Renal cortical epithelial cell (primary cell): Measurements from ENCODE around the gene SAPCD1. TPM values are rescaled to one million over a fixed set of nuclear protein-coding genes. Genes with fewer than 3 reads are reported as not detected.
A peak's percentile ranks its signal among the peaks of the same experiment; 100 is the strongest.
"Not testable (repeated sequence)": the region's sequence is repeated elsewhere in the genome, so short reads cannot be mapped to it uniquely, and the experiment has no call there.

Source experiments
- DNase-seq: peaks from one replicate; pipeline ENCODE4 v3.0.0-alpha.2; 2011; ENCODE audit warnings: low read depth
- total RNA-seq: library from RNA; depleted of rRNA; stranded (reverse); fragments of >200 nt; gene quantifications from 2 replicates; pipeline ENCODE4 v1.2.3, GENCODE V29; 2014

The SAPCD1 gene
- total RNA-seq, 1 donor from 2014 or later: 0.50 TPM

- no peak for DNase-seq
Observed at GRCh38 chr6:31799781-31800180, 37.3 kb downstream of the SAPCD1 start.

DNA sequence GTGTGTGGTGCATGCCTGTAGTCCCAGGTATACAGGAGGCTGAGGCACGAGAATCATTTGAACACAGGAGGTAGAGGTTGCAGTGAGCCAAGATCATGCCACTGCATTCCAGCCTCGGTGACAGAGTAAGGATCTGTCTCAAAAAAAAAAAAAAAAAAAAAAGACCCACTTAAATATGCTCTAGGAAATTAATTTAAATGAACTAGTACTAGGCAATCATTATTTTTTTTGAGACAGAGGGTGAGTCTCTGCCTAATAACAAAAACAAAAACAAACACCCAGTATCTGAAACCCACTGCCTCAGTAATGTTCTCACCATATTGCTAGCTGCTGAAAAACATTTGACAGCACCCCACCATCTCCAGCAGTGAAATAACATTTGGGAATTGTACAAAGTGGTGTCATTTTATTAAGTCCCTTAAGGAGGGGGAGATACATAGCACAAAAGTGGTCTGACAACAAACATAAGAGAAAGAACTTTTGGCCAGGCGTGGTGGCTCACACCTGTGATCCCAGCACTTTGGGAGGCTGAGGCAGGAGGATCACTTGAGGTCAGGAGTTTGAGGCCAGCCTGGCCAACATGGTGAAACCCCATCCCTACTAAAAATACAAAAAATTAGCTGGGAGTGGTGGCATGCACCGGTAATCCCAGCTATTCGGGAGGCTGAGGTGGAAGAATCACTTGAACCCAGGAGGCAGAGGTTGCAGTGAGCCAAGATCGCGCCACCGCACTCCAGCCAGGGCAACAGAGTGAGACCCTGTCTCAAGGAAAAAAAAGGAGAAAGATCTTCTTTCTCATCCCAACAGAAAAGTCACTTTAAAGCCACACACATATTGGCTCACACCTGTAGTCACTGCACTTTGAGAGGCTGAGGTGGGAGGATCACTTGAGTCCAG lies 38.8 kb downstream of the SAPCD1 start:
- not testable (repeated sequence) for DNase-seq

- no peak for DNase-seq
Observed at GRCh38 chr6:31805939-31806469, 43.5 kb downstream of the SAPCD1 start.

- peak; percentile 90 for DNase-seq
Observed at GRCh38 chr6:31806470-31807272, 44.2 kb downstream of the SAPCD1 start, which contains the start of gene LSM2. TSS of gene LSM2 (minus strand) at chr6:31806966. CDS start at chr6:31806757, 209 bp downstream.

DNA sequence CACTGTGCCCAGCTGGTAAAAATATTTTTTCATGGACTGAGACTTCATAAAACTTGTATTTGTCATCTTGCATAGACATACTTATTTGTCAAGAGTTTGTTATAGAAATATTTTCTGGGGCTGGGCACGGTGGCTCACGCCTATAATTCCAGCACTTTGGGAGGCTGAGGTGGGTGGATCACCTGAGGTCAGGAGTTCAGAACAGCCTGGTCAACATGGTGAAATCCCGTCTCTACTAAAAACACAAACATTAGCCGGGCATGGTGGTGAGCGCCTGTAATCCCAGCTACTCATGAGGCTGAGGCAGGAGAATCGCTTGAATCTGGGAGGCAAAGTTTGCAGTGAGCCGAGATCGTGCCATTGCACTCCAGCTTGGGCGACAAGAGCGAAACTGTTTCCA lies 46.1 kb downstream of the SAPCD1 start:
- DNase-seq: not testable (repeated sequence)

- no peak for DNase-seq
Observed at GRCh38 chr6:31811645-31812044, 49.2 kb downstream of the SAPCD1 start.

DNA sequence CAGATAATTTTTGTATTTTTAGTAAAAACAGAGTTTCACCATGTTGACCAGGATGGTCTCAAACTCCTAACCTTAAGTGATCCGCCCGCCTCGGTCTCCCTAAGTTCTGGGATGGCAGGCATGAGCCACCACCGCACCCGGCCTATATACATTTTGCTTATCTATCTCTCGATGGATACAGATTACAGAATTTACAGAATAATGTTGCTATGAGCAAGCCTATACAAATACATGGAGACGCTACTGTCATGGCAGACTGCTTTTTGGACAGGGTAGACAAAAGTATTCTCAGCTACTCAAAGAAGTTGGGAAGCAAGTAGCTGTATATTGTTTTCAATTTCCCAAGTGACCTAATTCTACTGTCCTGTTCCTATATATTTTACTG lies 51.0 kb downstream of the SAPCD1 start:
- no peak for DNase-seq

Other genes with a start within 250 kb of the SAPCD1 start
- gene MCCD1, start 233.7 kb upstream of the SAPCD1 start, total RNA-seq: 0.15 TPM in 1 of 2 replicates, not detected in the other
- 234 and 346 TPM in 2 replicates for gene DDX39B, start 220.7 kb upstream of the SAPCD1 start, total RNA-seq
- 1.0 TPM in 1 of 2 replicates, not detected in the other for gene ATP6V1G2, start 216.0 kb upstream of the SAPCD1 start, total RNA-seq
- gene NFKBIL1, start 215.0 kb upstream of the SAPCD1 start, total RNA-seq: 17.6 and 30.0 TPM in 2 replicates
- gene LTA, start 190.4 kb upstream of the SAPCD1 start, total RNA-seq: not detected in 2 replicates
- 2.4 and 7.8 TPM in 2 replicates for gene TNF, start 187.1 kb upstream of the SAPCD1 start, total RNA-seq
- gene LTB, start 180.2 kb upstream of the SAPCD1 start, total RNA-seq: 7.0 and 35.1 TPM in 2 replicates
- not detected in 2 replicates for gene LST1, start 176.4 kb upstream of the SAPCD1 start, total RNA-seq
- gene NCR3, start 169.7 kb upstream of the SAPCD1 start, total RNA-seq: not detected in 2 replicates
- gene AIF1, start 147.4 kb upstream of the SAPCD1 start, total RNA-seq: not detected in 2 replicates
- gene PRRC2A, start 141.9 kb upstream of the SAPCD1 start, total RNA-seq: 13.9 and 90.6 TPM in 2 replicates
- 130 and 241 TPM in 2 replicates for gene BAG6, start 110.0 kb upstream of the SAPCD1 start, total RNA-seq
- 0.69 and 0.80 TPM in 2 replicates for gene APOM, start 106.8 kb upstream of the SAPCD1 start, total RNA-seq
- gene C6orf47, start 101.9 kb upstream of the SAPCD1 start, total RNA-seq: 28.6 and 32.0 TPM in 2 replicates
- gene GPANK1, start 97.7 kb upstream of the SAPCD1 start, total RNA-seq: 9.1 and 16.0 TPM in 2 replicates
- gene CSNK2B, start 96.6 kb upstream of the SAPCD1 start, total RNA-seq: 116 and 121 TPM in 2 replicates
- gene LY6G5B, start 92.7 kb upstream of the SAPCD1 start, total RNA-seq: 2.6 TPM in 1 of 2 replicates, not detected in the other
- 0.40 TPM in 1 of 2 replicates, not detected in the other for gene LY6G5C, start 81.6 kb upstream of the SAPCD1 start, total RNA-seq
- 54.7 and 56.6 TPM in 2 replicates for gene ABHD16A, start 59.3 kb upstream of the SAPCD1 start, total RNA-seq
- not detected in 2 replicates for gene LY6G6F, start 55.8 kb upstream of the SAPCD1 start, total RNA-seq
- not detected in 2 replicates for gene LY6G6D, start 47.3 kb upstream of the SAPCD1 start, total RNA-seq
- gene LY6G6C, start 40.9 kb upstream of the SAPCD1 start, total RNA-seq: not detected in 2 replicates
- gene MPIG6B, start 39.3 kb upstream of the SAPCD1 start, total RNA-seq: not detected in 2 replicates
- 101 and 121 TPM in 2 replicates for gene DDAH2, start 33.4 kb upstream of the SAPCD1 start, total RNA-seq
- gene CLIC1, start 26.1 kb upstream of the SAPCD1 start, total RNA-seq: 345 and 2,008 TPM in 2 replicates
- 4.4 and 6.6 TPM in 2 replicates for gene MSH5, start 22.7 kb upstream of the SAPCD1 start, total RNA-seq
- gene VWA7, start 14.7 kb downstream of the SAPCD1 start, total RNA-seq: 2.6 and 8.5 TPM in 2 replicates
- 67.4 and 103 TPM in 2 replicates for gene VARS1, start 33.1 kb downstream of the SAPCD1 start, total RNA-seq
- 16.6 and 46.9 TPM in 2 replicates for gene LSM2, start 44.3 kb downstream of the SAPCD1 start, total RNA-seq
- 0.87 and 2.0 TPM in 2 replicates for gene HSPA1L, start 52.6 kb downstream of the SAPCD1 start, total RNA-seq
- gene HSPA1A, start 52.9 kb downstream of the SAPCD1 start, total RNA-seq: 178 and 296 TPM in 2 replicates
- gene HSPA1B, start 65.1 kb downstream of the SAPCD1 start, total RNA-seq: 197 and 264 TPM in 2 replicates
- 104 and 112 TPM in 2 replicates for gene NEU1, start 100.2 kb downstream of the SAPCD1 start, total RNA-seq
- gene SLC44A4, start 116.3 kb downstream of the SAPCD1 start, total RNA-seq: 1.1 and 26.6 TPM in 2 replicates
- gene EHMT2, start 135.0 kb downstream of the SAPCD1 start, total RNA-seq: 37.7 and 72.3 TPM in 2 replicates
- 0.69 and 5.9 TPM in 2 replicates for gene ZBTB12, start 139.4 kb downstream of the SAPCD1 start, total RNA-seq
- 1.7 TPM in 1 of 2 replicates, not detected in the other for gene C2, start 165.1 kb downstream of the SAPCD1 start, total RNA-seq
- 24.3 and 32.7 TPM in 2 replicates for gene CFB, start 183.4 kb downstream of the SAPCD1 start, total RNA-seq
- gene NELFE, start 196.3 kb downstream of the SAPCD1 start, total RNA-seq: 92.3 and 146 TPM in 2 replicates
- gene SKIC2, start 196.5 kb downstream of the SAPCD1 start, total RNA-seq: 46.5 and 47.3 TPM in 2 replicates
- 10.6 and 16.9 TPM in 2 replicates for gene DXO, start 209.5 kb downstream of the SAPCD1 start, total RNA-seq
- gene C4A, start 219.4 kb downstream of the SAPCD1 start, total RNA-seq: 1.6 and 42.4 TPM in 2 replicates